HG03097 (cell line): ENCODE results near the gene PDGFA.
"Not testable (repeated sequence)": the region's sequence is repeated elsewhere in the genome, so short reads cannot be mapped to it uniquely, and the experiment has no call there.

ENCODE experiments used
- ATAC-seq: cut with Tn5 transposase; IDR thresholded peaks from one replicate; pipeline ENCODE4 v1.9.1; 2021; ENCODE audit not compliant: unreplicated experiment, low FRiP score

Gene PDGFA

GRCh38 chr7:552868-553635 lies 33.4 kb upstream of the PDGFA start:
- ATAC-seq = no peak

- ATAC-seq = not testable (repeated sequence)
Observed at GRCh38 chr7:552151-552867, 32.7 kb upstream of the PDGFA start.

GRCh38 chr7:551615-551970 lies 31.9 kb upstream of the PDGFA start:
- not testable (repeated sequence) for ATAC-seq

GRCh38 chr7:550881-551614 lies 31.4 kb upstream of the PDGFA start:
- no peak for ATAC-seq

- ATAC-seq = no peak
Observed at GRCh38 chr7:549891-550625, 30.4 kb upstream of the PDGFA start.

GRCh38 chr7:549066-549890 lies 29.6 kb upstream of the PDGFA start:
- no peak for ATAC-seq

GRCh38 chr7:548401-548800 lies 28.8 kb upstream of the PDGFA start:
- ATAC-seq = no peak

- no peak for ATAC-seq
Observed at GRCh38 chr7:545470-545869, 25.8 kb upstream of the PDGFA start.

GRCh38 chr7:544338-545221 lies 24.9 kb upstream of the PDGFA start:
- no peak for ATAC-seq

- ATAC-seq = no peak
Observed at GRCh38 chr7:543501-544337, 24.1 kb upstream of the PDGFA start.

- no peak for ATAC-seq
Observed at GRCh38 chr7:542713-543500, 23.3 kb upstream of the PDGFA start.

GRCh38 chr7:542131-542712 lies 22.6 kb upstream of the PDGFA start:
- no peak for ATAC-seq

- ATAC-seq = no peak
Observed at GRCh38 chr7:541661-542060, 22.0 kb upstream of the PDGFA start.

- ATAC-seq = no peak
Observed at GRCh38 chr7:540997-541396, 21.4 kb upstream of the PDGFA start.

GRCh38 chr7:540579-540978 lies 20.9 kb upstream of the PDGFA start:
- ATAC-seq = no peak

GRCh38 chr7:539731-540411 lies 20.2 kb upstream of the PDGFA start:
- no peak for ATAC-seq
